ENCODE measurements around the gene AOX1.
"Not testable (repeated sequence)": the region's sequence is repeated elsewhere in the genome, so short reads cannot be mapped to it uniquely, and the experiment has no call there.

The AOX1 gene

GRCh38 chr2:200631287-200631686, 45.5 kb downstream of the AOX1 start:
- DNase-seq = no peak

- no peak for DNase-seq
Measured at GRCh38 chr2:200634231-200634964, 48.6 kb downstream of the AOX1 start.

GRCh38 chr2:200635251-200635650, 49.4 kb downstream of the AOX1 start:
- no peak for DNase-seq

- DNase-seq = no peak
Measured at GRCh38 chr2:200637901-200638300, 52.1 kb downstream of the AOX1 start.

- no peak for DNase-seq
Measured at GRCh38 chr2:200640176-200640575, 54.4 kb downstream of the AOX1 start.

GRCh38 chr2:200640901-200641300, 55.1 kb downstream of the AOX1 start:
- no peak for DNase-seq

- DNase-seq = not testable (repeated sequence)
Measured at GRCh38 chr2:200648518-200649281, 62.9 kb downstream of the AOX1 start.

- no peak for DNase-seq
Measured at GRCh38 chr2:200649724-200650123, 63.9 kb downstream of the AOX1 start.

GRCh38 chr2:200650195-200650594, 64.4 kb downstream of the AOX1 start:
- DNase-seq = no peak

- DNase-seq = no peak
Measured at GRCh38 chr2:200652158-200652557, 66.3 kb downstream of the AOX1 start.

GRCh38 chr2:200653021-200653420, 67.2 kb downstream of the AOX1 start:
- DNase-seq = no peak

- DNase-seq = no peak
Measured at GRCh38 chr2:200654823-200655222, 69.0 kb downstream of the AOX1 start.

GRCh38 chr2:200655918-200656580, 70.2 kb downstream of the AOX1 start:
- DNase-seq = no peak

GRCh38 chr2:200658278-200658864, 72.6 kb downstream of the AOX1 start:
- no peak for DNase-seq

GRCh38 chr2:200659410-200659809, 73.6 kb downstream of the AOX1 start:
- no peak for DNase-seq

GRCh38 chr2:200661477-200661876, 75.7 kb downstream of the AOX1 start:
- no peak for DNase-seq

GRCh38 chr2:200662727-200663126, 76.9 kb downstream of the AOX1 start:
- DNase-seq = no peak

- no peak for DNase-seq
Measured at GRCh38 chr2:200664770-200665494, 79.1 kb downstream of the AOX1 start.

- DNase-seq = no peak
Measured at GRCh38 chr2:200665626-200666453, 80.0 kb downstream of the AOX1 start.

GRCh38 chr2:200667413-200667812, 81.6 kb downstream of the AOX1 start:
- DNase-seq = no peak

- DNase-seq = no peak
Measured at GRCh38 chr2:200668478-200668877, 82.7 kb downstream of the AOX1 start.

- DNase-seq = no peak
Measured at GRCh38 chr2:200669308-200669707, 83.5 kb downstream of the AOX1 start.
